Measurements from ENCODE around the gene SSC5D.
A peak's percentile ranks its signal among the peaks of the same experiment; 100 is the strongest.

The SSC5D gene

GRCh38 chr19:55474269-55475265, 13.7 kb upstream of the SSC5D start:
- DNase-seq: no peak

DNA sequence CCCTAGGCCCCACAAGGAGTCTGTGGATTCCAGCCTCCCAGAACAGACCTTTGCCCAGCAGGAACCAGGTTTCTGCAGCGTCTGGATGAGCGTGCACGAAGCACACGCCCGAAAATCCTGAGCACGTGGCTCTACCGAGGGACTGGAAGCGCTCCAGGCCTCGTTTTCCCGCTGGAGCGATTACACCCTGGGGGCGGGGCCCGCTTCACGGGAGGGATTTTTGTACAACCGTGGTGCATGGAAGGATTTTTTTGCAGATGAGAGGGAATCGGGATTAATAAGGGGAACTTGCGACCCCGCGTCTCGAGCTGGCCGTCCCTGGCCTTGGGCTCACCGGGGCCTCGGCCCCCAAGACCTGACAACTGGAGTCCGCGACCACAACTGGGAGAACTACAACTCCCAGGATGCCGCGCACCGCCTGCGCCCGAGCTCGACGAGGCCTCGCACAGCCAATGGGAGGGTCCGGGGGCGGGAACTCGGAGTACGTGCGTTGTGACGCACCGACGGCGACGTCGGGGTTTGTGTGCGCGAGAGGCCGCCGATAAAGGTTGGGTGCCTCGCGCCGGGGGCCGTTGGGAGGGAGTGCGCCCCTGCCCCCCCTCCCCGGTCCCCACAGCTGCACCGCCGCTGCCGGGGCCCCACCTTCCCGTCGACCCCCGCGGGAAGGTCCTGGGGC, 12.0 kb upstream of the SSC5D start, which contains the start of gene ZNF628:
TSS of gene ZNF628 (plus strand) at position 518 of the 676 bp plus-strand sequence. CDS start 3,294 bp downstream, outside the sequence.
- peak; percentile 99 for DNase-seq

DNA sequence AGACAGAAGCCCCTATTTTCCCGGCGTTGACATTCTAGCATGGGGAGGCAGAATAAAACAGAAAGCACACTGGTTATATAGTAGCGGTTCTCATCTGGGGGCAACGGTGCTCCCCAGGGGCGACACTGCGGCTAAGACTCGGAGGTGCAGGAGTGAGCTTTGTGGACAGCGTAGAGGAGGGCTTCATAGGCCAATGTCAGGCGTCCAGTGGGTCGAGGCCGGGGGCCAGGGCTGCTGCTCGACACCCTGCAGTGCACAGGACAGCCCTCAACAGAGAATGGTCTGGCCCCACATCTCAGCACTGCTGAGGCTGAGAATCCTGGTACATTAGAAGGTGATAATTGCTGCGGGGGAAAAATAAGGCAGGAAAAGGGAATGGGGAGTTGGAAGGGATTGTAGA, 10.3 kb upstream of the SSC5D start:
- no peak for DNase-seq

- no peak for DNase-seq
These were observed 9.9 kb upstream of the SSC5D start for GRCh38 chr19:55478364-55478763.

GRCh38 chr19:55479045-55479444, 9.2 kb upstream of the SSC5D start:
- DNase-seq: no peak

GRCh38 chr19:55479451-55480230, 8.6 kb upstream of the SSC5D start:
- no peak for DNase-seq

GRCh38 chr19:55481148-55481793, 7.0 kb upstream of the SSC5D start:
- no peak for DNase-seq

- no peak for DNase-seq
These were observed 6.5 kb upstream of the SSC5D start for GRCh38 chr19:55481794-55482155.

GRCh38 chr19:55482156-55482961, 5.9 kb upstream of the SSC5D start:
- no peak for DNase-seq

DNA sequence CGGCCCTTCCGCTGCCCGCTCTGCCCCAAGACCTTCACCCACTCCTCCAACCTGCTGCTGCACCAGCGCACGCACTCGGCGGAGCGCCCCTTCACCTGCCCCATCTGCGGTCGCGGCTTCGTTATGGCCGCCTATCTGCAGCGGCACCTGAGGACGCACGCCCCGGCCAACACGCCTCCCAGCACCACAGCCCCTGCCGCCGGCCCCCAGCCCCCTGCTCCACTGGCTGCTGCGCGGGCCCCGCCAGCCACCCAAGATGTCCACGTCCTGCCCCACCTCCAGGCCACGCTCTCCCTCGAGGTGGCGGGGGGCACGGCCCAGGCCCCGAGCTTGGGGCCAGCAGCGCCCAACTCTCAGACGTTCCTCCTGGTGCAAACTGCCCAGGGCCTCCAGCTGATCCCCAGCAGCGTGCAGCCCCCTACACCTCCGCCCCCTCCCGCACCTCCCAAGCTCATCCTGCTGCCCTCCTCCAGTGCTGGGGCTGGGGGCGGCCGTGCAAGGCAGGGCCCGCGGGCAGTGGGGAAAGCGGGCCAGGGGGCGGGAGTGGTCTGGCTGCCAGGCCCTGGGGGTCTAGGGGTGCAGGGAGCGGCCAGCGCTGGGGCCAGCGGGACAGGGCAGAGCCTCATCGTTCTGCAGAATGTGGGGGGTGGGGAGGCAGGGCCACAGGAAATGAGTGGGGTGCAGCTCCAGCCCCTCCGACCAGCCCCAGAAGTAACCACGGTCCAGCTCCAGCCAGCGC, 5.1 kb upstream of the SSC5D start:
- DNase-seq: no peak

DNA sequence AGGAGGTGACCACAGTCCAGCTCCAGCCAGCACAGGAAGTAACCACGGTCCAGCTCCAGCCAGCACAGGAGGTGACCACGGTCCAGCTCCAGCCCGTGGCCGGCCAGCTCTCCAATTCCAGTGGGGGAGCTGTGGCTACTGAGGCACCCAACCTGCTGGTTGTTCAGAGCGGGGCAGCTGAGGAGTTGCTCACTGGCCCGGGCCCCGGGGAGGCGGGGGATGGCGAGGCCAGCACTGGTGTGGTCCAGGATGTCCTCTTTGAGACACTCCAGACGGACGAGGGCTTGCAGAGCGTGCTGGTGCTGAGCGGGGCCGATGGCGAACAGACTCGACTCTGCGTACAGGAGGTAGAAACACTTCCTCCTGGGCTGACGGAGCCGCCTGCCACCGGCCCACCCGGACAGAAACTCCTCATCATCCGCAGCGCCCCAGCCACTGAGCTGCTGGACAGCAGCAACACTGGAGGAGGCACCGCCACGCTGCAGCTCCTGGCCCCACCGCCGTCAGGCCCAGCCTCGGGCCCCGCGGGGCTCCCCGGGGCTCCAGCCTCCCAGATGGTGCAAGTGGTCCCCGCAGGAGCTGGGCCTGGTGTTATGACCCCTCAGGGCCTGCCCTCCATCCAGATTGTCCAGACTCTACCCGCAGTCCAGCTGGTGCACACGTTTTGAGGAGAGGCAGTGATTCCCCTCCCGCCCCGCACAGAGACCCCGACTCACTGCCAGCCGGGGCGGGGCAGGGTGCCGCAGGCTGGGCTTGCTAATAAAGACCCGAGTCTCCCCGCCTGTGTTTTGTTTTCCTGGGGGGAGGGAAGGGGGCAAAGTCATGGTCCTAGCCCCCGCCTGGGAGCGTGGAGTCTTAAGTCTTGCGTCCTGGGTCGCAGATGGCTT, 4.3 kb upstream of the SSC5D start:
- no peak for DNase-seq

DNA sequence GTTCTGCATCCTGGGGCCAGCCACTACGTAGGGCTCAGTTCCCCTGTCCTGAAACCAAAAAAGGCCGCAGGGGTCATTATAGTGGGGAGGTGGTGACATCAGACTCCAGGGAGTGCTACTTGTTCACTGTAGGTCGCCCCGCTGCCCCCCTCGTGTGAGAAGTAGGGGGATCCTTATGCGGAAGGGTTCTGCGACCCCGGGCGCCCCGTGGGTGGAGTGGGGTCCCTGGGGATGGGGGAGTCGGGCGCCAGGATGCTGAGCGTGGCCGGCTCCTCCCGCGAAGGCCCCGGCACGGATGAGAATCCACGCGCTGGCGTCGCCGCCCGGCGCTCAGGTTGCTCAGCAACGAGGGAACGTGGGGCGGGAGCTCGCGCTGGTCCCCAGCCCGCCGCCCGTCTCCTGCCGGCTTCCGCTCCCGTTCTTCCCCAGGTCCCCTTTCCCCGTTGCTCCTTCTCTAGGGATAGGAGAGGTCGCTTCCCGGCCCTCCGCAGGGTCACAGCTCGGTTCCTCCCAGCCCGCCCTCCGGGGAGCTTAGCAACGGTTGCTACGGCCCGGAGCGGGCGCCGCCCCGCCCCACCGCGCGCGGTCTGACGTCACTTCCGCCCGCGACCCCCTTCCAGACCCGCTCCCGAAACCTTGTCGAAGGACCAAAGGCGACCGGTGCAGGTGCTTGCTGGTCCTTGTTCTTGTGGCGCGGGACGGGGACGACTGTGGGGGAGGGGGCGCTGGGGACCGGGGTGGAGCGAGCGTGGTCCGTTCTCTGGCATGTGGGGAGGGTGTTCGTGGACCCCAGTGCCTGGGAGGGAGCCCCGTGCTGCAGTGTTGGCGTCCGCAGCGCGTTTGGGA, 3.4 kb upstream of the SSC5D start, which contains the start of gene NAT14:
TSS of gene NAT14 (plus strand) at position 596 of the 846 bp plus-strand sequence. CDS start 521 bp downstream, outside the sequence.
- peak; percentile 86 for DNase-seq

GRCh38 chr19:55485439-55486011, 2.7 kb upstream of the SSC5D start:
- no peak for DNase-seq

DNA sequence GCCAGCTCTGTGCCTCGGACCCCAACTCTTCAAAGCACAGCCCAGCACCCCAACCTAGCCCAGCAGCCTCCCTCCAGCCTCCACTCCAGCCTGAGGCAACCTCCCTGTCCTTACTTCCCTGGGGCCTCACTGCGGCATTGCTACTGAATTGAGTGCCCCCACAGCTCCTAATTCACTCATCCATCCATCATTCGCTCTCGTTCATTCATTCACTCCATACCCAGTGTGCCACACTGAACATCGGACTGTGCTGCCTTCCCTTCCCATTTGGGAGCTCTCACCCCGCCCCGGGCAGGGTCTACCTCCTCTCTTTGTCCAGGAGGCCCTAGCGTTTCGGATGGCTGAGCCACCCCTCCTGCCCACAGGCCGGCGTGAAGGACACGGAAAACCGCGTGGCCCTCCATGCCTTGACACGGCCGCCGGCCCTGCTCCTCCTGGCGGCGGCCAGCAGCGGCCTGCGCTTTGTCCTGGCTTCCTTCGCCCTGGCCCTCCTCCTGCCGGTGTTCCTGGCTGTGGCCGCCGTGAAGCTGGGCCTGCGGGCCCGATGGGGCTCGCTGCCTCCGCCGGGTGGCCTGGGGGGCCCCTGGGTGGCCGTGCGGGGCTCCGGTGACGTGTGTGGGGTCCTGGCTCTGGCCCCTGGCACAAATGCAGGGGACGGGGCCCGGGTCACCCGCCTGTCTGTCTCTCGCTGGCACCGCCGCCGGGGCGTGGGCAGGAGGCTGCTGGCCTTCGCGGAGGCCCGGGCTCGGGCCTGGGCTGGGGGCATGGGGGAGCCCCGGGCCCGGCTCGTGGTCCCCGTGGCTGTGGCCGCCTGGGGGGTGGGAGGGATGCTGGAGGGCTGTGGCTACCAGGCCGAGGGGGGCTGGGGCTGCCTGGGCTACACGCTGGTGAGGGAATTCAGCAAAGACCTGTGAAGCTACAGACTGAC, 1.9 kb upstream of the SSC5D start:
- DNase-seq: no peak

- DNase-seq: peak; percentile 95
These were observed 989 bp upstream of the SSC5D start for GRCh38 chr19:55486971-55487923.
